Uterus (tissue), 2 donors: ENCODE measurements around the gene MISP.

ENCODE experiments used
- CTCF ChIP-seq, 4 experiments: fragments of 200-600 bp in 2 of 4; fragments of 450-650 bp in 2 of 4; sonication (generic) in 2 of 4; IDR thresholded peaks; one replicate each; pipeline ENCODE4 v1.5.1; 2016 to 2019; ENCODE audit warnings: antibody characterized with exemption in 4 of 4, mild to moderate bottlenecking in 2 of 4, moderate library complexity in 1 of 4
- POLR2A ChIP-seq, 2 donors: fragments of 450-650 bp; IDR thresholded peaks; one replicate each; pipeline ENCODE4 v1.6.1; 2016; ENCODE audit warnings: antibody characterized with exemption in 2 of 2, mild to moderate bottlenecking in 1 of 2, moderate library complexity in 1 of 2

DNA sequence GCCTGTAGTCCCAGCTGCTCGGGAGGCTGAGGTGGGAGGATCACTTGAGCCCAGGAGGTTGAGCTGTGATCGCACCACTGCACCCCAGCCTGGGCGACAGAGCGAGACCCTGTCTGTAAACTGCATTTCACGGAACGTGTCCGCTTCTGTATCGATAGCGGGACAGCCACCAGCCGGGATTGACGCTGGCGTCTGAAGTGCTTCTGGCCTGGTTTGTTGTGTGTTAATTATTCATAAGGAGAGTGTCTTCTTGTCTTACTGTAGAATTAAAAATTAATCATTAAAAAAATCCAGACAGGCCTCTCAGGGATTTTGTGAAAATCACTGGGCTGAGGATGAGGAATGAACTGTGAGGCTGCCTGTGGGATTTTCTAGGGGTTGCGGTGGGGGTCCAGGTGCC is 16.2 kb upstream of the MISP start:
- no peak for TF ChIP-seq CTCF (IDR thresholded peaks at IDR 0.05)
- no peak for TF ChIP-seq POLR2A (IDR thresholded peaks at IDR 0.05)
